ENCODE measurements around the gene MAN1C1. TPM values are rescaled to one million over a fixed set of nuclear protein-coding genes. Genes with fewer than 3 reads are reported as not detected.

The MAN1C1 gene
- total and polyA plus RNA-seq, 2 donors from 2014 or later = 31.7 to 65.5 TPM

DNA sequence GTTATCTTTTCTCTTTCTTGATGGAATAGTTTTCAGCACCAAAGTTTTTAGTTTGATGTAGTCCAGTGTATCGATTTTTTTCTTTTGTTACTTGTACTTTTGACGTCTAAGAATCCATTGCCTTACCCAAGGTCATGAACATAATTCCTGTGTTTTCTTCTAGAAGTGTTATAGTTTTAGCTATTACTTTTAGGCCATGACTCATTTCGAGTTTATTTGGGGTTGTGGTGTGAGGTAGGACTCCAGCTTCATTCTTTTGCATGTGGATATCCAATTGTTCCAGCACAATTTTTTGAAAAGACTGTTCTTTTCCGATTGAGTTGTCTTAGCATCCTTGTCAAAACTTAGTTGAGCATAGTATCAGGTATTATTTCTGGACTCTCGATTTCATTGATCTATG is 104.0 kb downstream of the MAN1C1 start:
- FAIRE-seq = no peak

DNA sequence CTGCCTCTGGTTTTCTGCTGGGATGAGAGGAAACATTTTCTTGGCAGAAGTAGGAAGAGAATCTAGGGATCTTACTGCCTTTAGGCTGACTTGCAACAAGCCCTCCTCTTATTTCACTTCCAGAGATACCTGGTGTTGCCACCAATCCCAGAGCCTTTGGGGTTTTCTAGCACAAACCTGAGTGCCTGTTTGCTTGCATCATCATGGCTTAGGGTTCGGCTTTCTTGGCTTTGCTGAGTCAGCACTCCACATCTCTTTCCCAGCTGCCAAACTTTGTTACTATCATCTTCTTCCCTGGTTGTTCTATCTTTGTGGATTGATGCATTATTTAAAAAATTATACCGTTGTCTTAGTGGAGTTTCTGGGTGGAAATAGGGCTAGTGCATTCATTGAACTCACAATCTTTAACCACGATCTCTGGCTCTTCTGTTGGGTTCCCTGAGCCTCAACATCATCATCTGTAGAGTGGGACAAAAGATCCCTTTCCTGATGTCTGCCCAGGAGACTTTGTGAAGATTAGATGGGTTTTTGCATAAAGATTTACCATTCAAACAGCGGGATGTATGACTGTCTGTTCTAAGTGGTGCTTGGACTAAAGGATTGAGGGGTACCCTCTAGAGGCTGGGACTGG is 106.8 kb downstream of the MAN1C1 start:
- no peak overlapping the region for H3K27ac ChIP-seq (ENCODE audit: low read depth in 2 of 2, low read length in 2 of 2)
- FAIRE-seq (no peak), DNase-seq (no peak)
- intact Hi-C loops (cut with DNase I) = no loop called here
- no peaks in the 10 kb centered on the region for H3K36me3 ChIP-seq (ENCODE audit: control insufficient read depth in 2 of 3, insufficient read depth in 3 of 3, low read length in 3 of 3)
- peaks cover 3 to 30% (median 18%) of the 10 kb centered on the region in 3 donors for H3K4me1 ChIP-seq (ENCODE audit: control insufficient read depth in 2 of 3, insufficient read depth in 2 of 3, low read depth in 1 of 3, low read length in 3 of 3)
- no peak overlapping the region for H3K4me3 ChIP-seq (ENCODE audit: low read length in 3 of 3)
- no peaks in the 10 kb centered on the region for H3K27me3 ChIP-seq (ENCODE audit: control insufficient read depth, insufficient read depth, low read length)
- no peak for TF ChIP-seq CTCF (IDR thresholded peaks at IDR 0.05; ENCODE audit: borderline replicate concordance, extremely low read depth, insufficient read depth)
- H3K9ac ChIP-seq (ENCODE audit: low read length in 3 of 3) = no peak overlapping the region
- H3K9me3 ChIP-seq (ENCODE audit: control insufficient read depth in 2 of 3, insufficient read depth in 1 of 3, low read length in 3 of 3) = no peaks in the 10 kb centered on the region

More for the DNA sequence above, 104.0 kb downstream of the MAN1C1 start:
- no peak overlapping the region for H3K4me3 ChIP-seq (ENCODE audit: low read length in 3 of 3)
- no peaks in the 10 kb centered on the region for H3K27me3 ChIP-seq (ENCODE audit: control insufficient read depth, insufficient read depth, low read length)
- H3K27ac ChIP-seq (ENCODE audit: low read depth in 2 of 2, low read length in 2 of 2) = no peak overlapping the region
- peaks cover 0 to 5% (median 0%) of the 10 kb centered on the region in 3 donors for H3K4me1 ChIP-seq (ENCODE audit: control insufficient read depth in 2 of 3, insufficient read depth in 2 of 3, low read depth in 1 of 3, low read length in 3 of 3)
- no peak overlapping the region for H3K9ac ChIP-seq (ENCODE audit: low read length in 3 of 3)
- DNase-seq = no peak
- intact Hi-C loops (cut with DNase I) = no loop called here
- H3K9me3 ChIP-seq (ENCODE audit: control insufficient read depth in 2 of 3, insufficient read depth in 1 of 3, low read length in 3 of 3) = no peaks in the 10 kb centered on the region
- TF ChIP-seq CTCF (IDR thresholded peaks at IDR 0.05; ENCODE audit: borderline replicate concordance, extremely low read depth, insufficient read depth) = no peak
- H3K36me3 ChIP-seq (ENCODE audit: control insufficient read depth in 2 of 3, insufficient read depth in 3 of 3, low read length in 3 of 3) = no peaks in the 10 kb centered on the region

DNA sequence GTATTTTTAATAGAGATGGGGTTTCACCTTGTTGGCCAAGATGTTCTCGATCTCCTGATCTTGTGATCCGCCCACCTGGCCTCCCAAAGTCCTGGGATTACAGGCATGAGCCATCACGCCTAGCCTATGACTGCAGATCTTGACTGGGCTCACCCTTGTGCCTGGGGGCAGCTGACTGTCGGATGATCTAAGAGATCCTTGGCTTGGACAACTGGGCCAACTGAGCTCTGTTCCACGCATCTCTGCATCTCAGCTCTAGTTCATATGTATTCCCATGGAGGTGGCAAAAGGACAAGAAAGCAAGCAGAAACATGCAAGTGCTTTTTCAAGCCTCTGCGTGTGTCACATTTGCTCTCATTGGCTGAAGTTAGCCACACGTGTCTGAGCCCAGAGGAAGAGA is 107.6 kb downstream of the MAN1C1 start:
- no peaks in the 10 kb centered on the region for H3K9me3 ChIP-seq (ENCODE audit: control insufficient read depth in 2 of 3, insufficient read depth in 1 of 3, low read length in 3 of 3)
- FAIRE-seq (no peak), DNase-seq (no peak)
- H3K36me3 ChIP-seq (ENCODE audit: control insufficient read depth in 2 of 3, insufficient read depth in 3 of 3, low read length in 3 of 3) = no peaks in the 10 kb centered on the region
- H3K4me1 ChIP-seq (ENCODE audit: control insufficient read depth in 2 of 3, insufficient read depth in 2 of 3, low read depth in 1 of 3, low read length in 3 of 3) = peaks cover 3 to 39% (median 25%) of the 10 kb centered on the region in 3 donors
- H3K4me3 ChIP-seq (ENCODE audit: low read length in 3 of 3) = no peak overlapping the region
- H3K27ac ChIP-seq (ENCODE audit: low read depth in 2 of 2, low read length in 2 of 2) = no peak overlapping the region
- no peaks in the 10 kb centered on the region for H3K27me3 ChIP-seq (ENCODE audit: control insufficient read depth, insufficient read depth, low read length)
- intact Hi-C loops (cut with DNase I) = no loop called here
- TF ChIP-seq CTCF (IDR thresholded peaks at IDR 0.05; ENCODE audit: borderline replicate concordance, extremely low read depth, insufficient read depth) = no peak
- no peak overlapping the region for H3K9ac ChIP-seq (ENCODE audit: low read length in 3 of 3)

DNA sequence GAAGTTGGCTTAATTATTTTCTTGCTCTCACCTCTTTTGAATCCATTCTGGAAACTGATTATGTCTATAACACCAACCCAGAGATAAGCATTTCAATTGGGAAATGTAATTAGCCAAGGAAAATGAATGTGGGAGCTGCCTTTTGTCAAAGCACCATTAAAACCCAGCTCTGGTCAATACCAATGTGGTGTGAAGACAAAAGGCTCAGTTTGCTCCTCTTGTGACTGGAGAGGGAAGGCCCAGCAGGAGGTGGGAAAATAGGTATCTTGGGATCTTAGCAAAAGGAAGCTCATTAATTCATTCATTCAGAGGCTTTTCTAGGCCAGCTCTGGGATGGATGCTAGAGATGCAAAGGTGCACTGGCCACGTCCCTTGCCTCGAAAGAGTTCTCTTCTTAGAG is 108.4 kb downstream of the MAN1C1 start:
- intact Hi-C loops (cut with DNase I) = no loop called here
- DNase-seq = no peak
- no peak for FAIRE-seq
- Histone ChIP-seq H3K27ac (ENCODE audit: low read depth in 2 of 2, low read length in 2 of 2) (no peak overlapping the region), H3K4me1 (ENCODE audit: control insufficient read depth in 2 of 3, insufficient read depth in 2 of 3, low read depth in 1 of 3, low read length in 3 of 3) (peaks cover 3 to 44% (median 29%) of the 10 kb centered on the region in 3 donors), H3K9ac (ENCODE audit: low read length in 3 of 3) (no peak overlapping the region), H3K4me3 (ENCODE audit: low read length in 3 of 3) (no peak overlapping the region), H3K9me3 (ENCODE audit: control insufficient read depth in 2 of 3, insufficient read depth in 1 of 3, low read length in 3 of 3) (no peaks in the 10 kb centered on the region), H3K36me3 (ENCODE audit: control insufficient read depth in 2 of 3, insufficient read depth in 3 of 3, low read length in 3 of 3) (no peaks in the 10 kb centered on the region), H3K27me3 (ENCODE audit: control insufficient read depth, insufficient read depth, low read length) (no peaks in the 10 kb centered on the region)
- TF ChIP-seq CTCF (IDR thresholded peaks at IDR 0.05; ENCODE audit: borderline replicate concordance, extremely low read depth, insufficient read depth) = no peak

All from kidney (tissue), 14 donors.